ENCODE data around the gene SERAC1. TPM values are rescaled to one million over a fixed set of nuclear protein-coding genes. Genes with fewer than 3 reads are reported as not detected.

The SERAC1 gene
- total RNA-seq, 4 donors from 2014 or later = 4.7 to 9.6 (median 6.2) TPM

DNA sequence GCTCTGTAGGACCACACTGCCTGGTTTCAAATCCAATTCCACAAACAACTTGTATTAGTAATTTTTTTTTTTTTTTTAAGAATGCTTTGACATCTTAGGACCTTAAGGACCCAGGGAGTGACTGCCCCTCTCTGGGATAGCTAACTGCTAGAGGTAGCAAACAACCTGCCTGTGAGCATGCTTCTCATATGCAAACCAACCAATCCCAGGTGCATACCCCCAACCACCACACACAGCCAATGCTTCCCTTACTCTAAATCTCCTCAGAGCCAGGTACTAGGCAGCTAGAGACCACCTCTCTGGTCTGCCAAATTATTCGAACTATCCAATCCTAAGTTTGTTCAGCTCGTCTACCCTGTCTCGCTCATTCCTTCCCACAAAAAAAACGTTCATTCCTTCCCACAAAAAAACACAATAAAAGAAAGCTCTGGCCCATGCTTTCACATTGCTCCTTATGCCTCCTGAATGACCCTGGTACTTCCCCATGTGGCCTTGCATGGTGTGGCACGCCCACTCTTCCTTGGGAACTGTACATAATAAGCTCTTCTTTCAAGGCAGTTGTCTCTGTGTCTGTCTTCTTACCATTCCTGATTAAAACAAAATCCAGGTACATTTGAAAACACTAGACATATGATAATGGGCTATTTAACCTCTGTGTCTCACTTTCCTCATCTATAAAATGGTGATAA, 6.4 kb downstream of the SERAC1 start:
- Histone ChIP-seq H3K27me3 (no peaks in the 10 kb centered on the region), H3K4me1 (peaks cover 0 to 8% (median 0%) of the 10 kb centered on the region in 4 donors), H3K36me3 (peaks cover 0 to 10% (median 0%) of the 10 kb centered on the region in 3 donors), H3K4me3 (no peak overlapping the region), H3K9me3 (no peaks in the 10 kb centered on the region), H3K27ac (no peak overlapping the region)
- DNase-seq (ENCODE audit: low spot score in 2 of 2) = no peak
- 56 to 68% methylated on average over 5 of the region's 5 CpGs for WGBS, 2 donors
- no peak for TF ChIP-seq EP300 (IDR thresholded peaks at IDR 0.05)
- TF ChIP-seq, protein P1, sequence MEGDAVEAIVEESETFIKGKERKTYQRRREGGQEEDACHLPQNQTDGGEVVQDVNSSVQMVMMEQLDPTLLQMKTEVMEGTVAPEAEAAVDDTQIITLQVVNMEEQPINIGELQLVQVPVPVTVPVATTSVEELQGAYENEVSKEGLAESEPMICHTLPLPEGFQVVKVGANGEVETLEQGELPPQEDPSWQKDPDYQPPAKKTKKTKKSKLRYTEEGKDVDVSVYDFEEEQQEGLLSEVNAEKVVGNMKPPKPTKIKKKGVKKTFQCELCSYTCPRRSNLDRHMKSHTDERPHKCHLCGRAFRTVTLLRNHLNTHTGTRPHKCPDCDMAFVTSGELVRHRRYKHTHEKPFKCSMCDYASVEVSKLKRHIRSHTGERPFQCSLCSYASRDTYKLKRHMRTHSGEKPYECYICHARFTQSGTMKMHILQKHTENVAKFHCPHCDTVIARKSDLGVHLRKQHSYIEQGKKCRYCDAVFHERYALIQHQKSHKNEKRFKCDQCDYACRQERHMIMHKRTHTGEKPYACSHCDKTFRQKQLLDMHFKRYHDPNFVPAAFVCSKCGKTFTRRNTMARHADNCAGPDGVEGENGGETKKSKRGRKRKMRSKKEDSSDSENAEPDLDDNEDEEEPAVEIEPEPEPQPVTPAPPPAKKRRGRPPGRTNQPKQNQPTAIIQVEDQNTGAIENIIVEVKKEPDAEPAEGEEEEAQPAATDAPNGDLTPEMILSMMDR (IDR thresholded peaks at IDR 0.05) = no peak
- TF ChIP-seq POLR2A (IDR thresholded peaks at IDR 0.05) = no peak

DNA sequence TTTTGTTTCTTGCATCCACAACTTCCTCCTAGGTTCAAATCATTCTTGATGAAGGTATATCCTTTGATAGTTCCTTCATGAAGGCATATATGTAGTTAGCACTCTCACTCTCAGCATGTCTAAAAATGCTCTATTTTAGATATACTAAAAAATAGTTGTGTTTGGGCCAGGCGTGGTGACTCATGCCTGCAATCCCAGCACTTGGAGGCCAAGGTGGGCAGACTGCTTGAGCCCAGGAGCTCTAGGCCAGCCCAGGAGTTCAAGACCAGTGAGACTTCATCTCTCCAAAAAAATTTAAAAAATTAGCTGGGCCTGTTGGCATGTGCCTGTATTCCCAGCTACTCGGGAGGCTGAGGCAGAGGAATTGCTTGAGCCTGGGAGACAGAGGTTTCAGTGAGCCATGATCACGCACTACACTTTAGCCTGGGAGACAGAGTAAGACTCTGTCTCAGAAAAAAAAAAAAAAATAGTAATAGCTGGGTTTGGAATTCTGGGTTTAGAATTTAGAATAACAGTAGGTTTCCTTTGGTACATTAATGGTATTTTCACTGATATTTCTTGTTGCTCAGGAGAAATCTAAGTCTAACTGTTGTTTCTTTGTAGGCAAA, 7.0 kb downstream of the SERAC1 start:
- no peak for DNase-seq (ENCODE audit: low spot score in 2 of 2)
- Histone ChIP-seq H3K4me1 (peaks cover 0 to 4% (median 0%) of the 10 kb centered on the region in 4 donors), H3K4me3 (no peak overlapping the region), H3K9me3 (no peaks in the 10 kb centered on the region), H3K27ac (no peak overlapping the region), H3K36me3 (peaks cover 0 to 10% (median 0%) of the 10 kb centered on the region in 3 donors), H3K27me3 (no peaks in the 10 kb centered on the region)
- TF ChIP-seq EP300 (IDR thresholded peaks at IDR 0.05) (no peak), POLR2A (IDR thresholded peaks at IDR 0.05) (no peak)
- TF ChIP-seq, protein P1 (IDR thresholded peaks at IDR 0.05) = no peak
- WGBS, 2 donors = 82 to 86% methylated on average over 3 of the region's 3 CpGs

DNA sequence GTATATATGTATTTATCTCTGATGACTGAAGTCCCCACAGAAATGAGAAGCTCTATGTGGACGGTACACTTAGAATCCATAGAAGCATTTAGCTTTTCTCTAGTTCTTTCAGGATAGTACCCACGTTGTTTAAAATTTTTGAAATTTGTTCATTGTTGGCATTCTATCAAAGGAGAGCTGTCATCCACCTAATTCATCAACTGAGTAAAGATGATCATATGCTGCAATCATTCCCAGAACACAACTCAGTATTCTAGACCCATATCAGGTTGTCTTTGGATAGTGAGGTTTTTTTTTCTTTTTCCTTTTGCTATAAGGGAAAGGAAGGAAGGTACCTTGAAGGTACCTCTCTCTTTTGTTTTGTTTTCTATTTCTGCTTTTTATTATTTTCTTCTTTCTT, 9.3 kb downstream of the SERAC1 start:
- peaks cover 0 to 4% (median 0%) of the 10 kb centered on the region in 4 donors for H3K4me1 ChIP-seq
- WGBS, 2 donors = 55 to 56% methylated on average over 2 of the region's 2 CpGs
- H3K27me3 ChIP-seq = no peaks in the 10 kb centered on the region
- H3K36me3 ChIP-seq = peaks cover 0 to 27% (median 0%) of the 10 kb centered on the region in 3 donors
- no peak overlapping the region for H3K4me3 ChIP-seq
- H3K9me3 ChIP-seq = no peaks in the 10 kb centered on the region
- DNase-seq (ENCODE audit: low spot score in 2 of 2) = no peak
- H3K27ac ChIP-seq = no peak overlapping the region
- TF ChIP-seq, protein P1 (IDR thresholded peaks at IDR 0.05) = no peak
- TF ChIP-seq POLR2A (IDR thresholded peaks at IDR 0.05) (no peak), EP300 (IDR thresholded peaks at IDR 0.05) (no peak)

GRCh38 chr6:158158123-158158522, 9.9 kb downstream of the SERAC1 start:
- no peak overlapping the region for H3K27ac ChIP-seq
- TF ChIP-seq, protein P1 (IDR thresholded peaks at IDR 0.05) = no peak
- TF ChIP-seq EP300 (IDR thresholded peaks at IDR 0.05) (no peak), POLR2A (IDR thresholded peaks at IDR 0.05) (no peak)
- peaks cover 0 to 4% (median 0%) of the 10 kb centered on the region in 4 donors for H3K4me1 ChIP-seq
- no peaks in the 10 kb centered on the region for H3K9me3 ChIP-seq
- H3K4me3 ChIP-seq = no peak overlapping the region
- 85 to 94% methylated on average over 2 of the region's 2 CpGs for WGBS, 2 donors
- DNase-seq (ENCODE audit: low spot score in 2 of 2) = no peak
- H3K36me3 ChIP-seq = peaks cover 0 to 28% (median 0%) of the 10 kb centered on the region in 3 donors
- no peaks in the 10 kb centered on the region for H3K27me3 ChIP-seq

Data from tibial nerve (tissue), 4 donors.